HepG2 (cell line): ENCODE results near the gene DUSP15. TPM values are rescaled to one million over a fixed set of nuclear protein-coding genes. Genes with fewer than 3 reads are reported as not detected.

Experiments
- ATAC-seq: fragments of 200-7000 bp; cut with Tn5 transposase; 3 replicates; pipeline ENCODE4 v1.9.1; 2020; ENCODE audit warnings: mild to moderate bottlenecking, moderate library complexity
- BruUV-seq: library from RNA; stranded (reverse); fragments of 400-500 nt; replicated peaks from 2 replicates; lab custom pipeline; 2021; lab: Mats Ljungman, UMichigan
- CTCF ChIA-PET: fragments of 300-600 bp; formaldehyde crosslinking; extraction: SDS; loops from one replicate; lab custom pipeline; 2021; ENCODE audit warnings: low total read pairs, inconsistent platforms, low intra/inter-chr PET ratio; lab: Yijun Ruan, JAX
- POLR2A ChIA-PET: fragments of 350-600 bp; sonication (Branson Sonifier 250); formaldehyde crosslinking; loops from one replicate; lab custom pipeline; 2020; ENCODE audit warnings: antibody characterized with exemption, inconsistent platforms; lab: Yijun Ruan, JAX
- DNase-seq: peaks from one replicate; pipeline ENCODE4 v3.0.0-alpha.2; 2015; ENCODE audit warnings: low spot score
- FAIRE-seq: peaks from 3 replicates; lab custom pipeline; 2011; peaks lifted over from hg19 to GRCh38; lab: Jason Lieb, UNC
- H2AFZ ChIP-seq: one replicate; pipeline ENCODE4 v1.6.1; 2011; ENCODE audit warnings: low read length, inconsistent platforms
- H3K27ac ChIP-seq: fragments of 300-600 bp; 3 replicates; pipeline ENCODE4 v1.8.0; 2011; ENCODE audit warnings: mixed run types, mild to moderate bottlenecking, mixed read lengths, low read length, inconsistent platforms; ENCODE audit not compliant: insufficient read depth; ENCODE audit errors: extremely low read length
- H3K27me3 ChIP-seq, 2 experiments: fragments of 200-600 bp in 1 of 2; 2 replicates in 1 of 2; 3 replicates in 1 of 2; pipeline versions ENCODE4 v1.6.0 to v1.8.0; 2011; ENCODE audit warnings: low read length in 2 of 2, mild to moderate bottlenecking in 2 of 2, moderate library complexity in 2 of 2, inconsistent platforms in 1 of 2; ENCODE audit not compliant: insufficient read depth in 2 of 2, control insufficient read depth in 1 of 2
- H3K36me3 ChIP-seq, 2 experiments: fragments of 200-600 bp in 1 of 2; replicated peaks in 1 of 2; 2 replicates in 1 of 2; 3 replicates in 1 of 2; pipeline versions ENCODE4 v1.5.1 to v1.8.0; 2011; ENCODE audit warnings: low read length in 2 of 2, inconsistent platforms in 1 of 2; ENCODE audit not compliant: insufficient read depth in 2 of 2, control insufficient read depth in 1 of 2
- H3K4me1 ChIP-seq: 2 replicates; pipeline ENCODE4 v1.5.1; 2012; ENCODE audit warnings: low read length, inconsistent platforms; ENCODE audit not compliant: insufficient read depth
- H3K4me2 ChIP-seq: 2 replicates; pipeline ENCODE4 v1.6.0; 2011; ENCODE audit warnings: low read depth, low read length, inconsistent platforms
- H3K4me3 ChIP-seq, 3 experiments: fragments of 200-600 bp in 1 of 3; sonication (generic), shearing (Covaris generic) in 1 of 3; replicated peaks in 1 of 3; 2 replicates each; pipeline ENCODE4 v1.5.1; 2011 to 2016; ENCODE audit warnings: low read length in 3 of 3, inconsistent platforms in 2 of 3, low read depth in 2 of 3, mild to moderate bottlenecking in 2 of 3, control low read depth in 1 of 3, mixed read lengths in 1 of 3; ENCODE audit not compliant: insufficient read depth in 1 of 3
- H3K79me2 ChIP-seq: one replicate; pipeline ENCODE4 v1.6.1; 2011; ENCODE audit warnings: low read length, inconsistent platforms; ENCODE audit not compliant: insufficient read depth
- H3K9ac ChIP-seq: 2 replicates; pipeline ENCODE4 v1.6.0; 2011; ENCODE audit warnings: mild to moderate bottlenecking, low read depth, low read length, inconsistent platforms; ENCODE audit not compliant: insufficient read depth
- H3K9me3 ChIP-seq: 2 replicates; pipeline ENCODE4 v1.5.1; 2012; ENCODE audit warnings: mild to moderate bottlenecking, low read length
- H4K20me1 ChIP-seq: 2 replicates; pipeline ENCODE4 v1.6.0; 2011; ENCODE audit warnings: inconsistent platforms, mild to moderate bottlenecking, low read length, moderate library complexity; ENCODE audit not compliant: insufficient read depth
- AHR ChIP-seq: IDR thresholded peaks from 2 replicates; pipeline ENCODE4 v1.6.1; 2018; ENCODE audit warnings: missing genetic modification reagents, missing compliant biosample characterization
- ELF4 ChIP-seq: sonication (generic); formaldehyde crosslinking; IDR thresholded peaks from 2 replicates; pipeline ENCODE4 v1.5.0; 2020; ENCODE audit warnings: missing genetic modification reagents, mild to moderate bottlenecking, moderate library complexity, borderline replicate concordance
- IKZF1 ChIP-seq: fragments of 450-650 bp; IDR thresholded peaks from 2 replicates; pipeline ENCODE4 v1.7.1; 2016
- KDM4B ChIP-seq: sonication (generic); formaldehyde crosslinking; IDR thresholded peaks from 2 replicates; pipeline ENCODE4 v1.4.0; 2020; ENCODE audit warnings: missing genetic modification reagents
- NR2F6 ChIP-seq, 2 experiments: IDR thresholded peaks; 2 replicates each; pipeline ENCODE4 v1.6.1; 2016; ENCODE audit warnings: antibody characterized with exemption in 1 of 2, mild to moderate bottlenecking in 1 of 2
- PHF8 ChIP-seq: sonication (generic); formaldehyde crosslinking; IDR thresholded peaks from 2 replicates; pipeline ENCODE4 v1.5.0; 2020; ENCODE audit warnings: missing genetic modification reagents
- SALL2 ChIP-seq: sonication (generic); formaldehyde crosslinking; IDR thresholded peaks from 2 replicates; pipeline ENCODE4 v1.8.1; 2023; ENCODE audit warnings: mild to moderate bottlenecking, missing genetic modification reagents, inconsistent platforms
- ZFP36L2 ChIP-seq: sonication (generic); formaldehyde crosslinking; IDR thresholded peaks from 2 replicates; pipeline ENCODE4 v1.4.0; 2020; ENCODE audit warnings: missing genetic modification reagents
- ZNF329 ChIP-seq: sonication (generic); formaldehyde crosslinking; IDR thresholded peaks from 2 replicates; pipeline ENCODE4 v1.9.0; 2021; ENCODE audit warnings: low read depth, mild to moderate bottlenecking, missing genetic modification reagents
- ZNF337 ChIP-seq: sonication (generic); formaldehyde crosslinking; IDR thresholded peaks from 2 replicates; pipeline ENCODE4 v1.5.1; 2020; ENCODE audit warnings: missing genetic modification reagents, low read depth, mild to moderate bottlenecking, borderline replicate concordance
- ZNF546 ChIP-seq: sonication (generic); formaldehyde crosslinking; conservative IDR thresholded peaks from 2 replicates; pipeline ENCODE4 v1.8.1; 2023; ENCODE audit warnings: mild to moderate bottlenecking, missing genetic modification reagents
- ZNF580 ChIP-seq: IDR thresholded peaks from 2 replicates; pipeline ENCODE4 v1.6.1; 2016; ENCODE audit warnings: low read depth, borderline replicate concordance
- ZNF629 ChIP-seq: sonication (generic); formaldehyde crosslinking; conservative IDR thresholded peaks from 2 replicates; pipeline ENCODE4 v1.5.0; 2020; ENCODE audit warnings: missing genetic modification reagents
- ZSCAN29 ChIP-seq: sonication (generic); formaldehyde crosslinking; conservative IDR thresholded peaks from 2 replicates; pipeline ENCODE4 v1.4.0; 2020; ENCODE audit warnings: mild to moderate bottlenecking, missing genetic modification reagents
- WGBS: methylation state at CpG from one replicate; pipeline ENCODE4 v1.1.6; 2017; ENCODE audit warnings: low lambda C conversion rate; 5-methylcytosine and 5-hydroxymethylcytosine counted together
- in situ Hi-C: cut with HindIII; loops from 2 replicates; pipeline ENCODE4 v1.10.0; 2017; ENCODE audit warnings: low pct_unique_long_range_greater_than_20kb; ENCODE audit not compliant: extremely low pct_ligation_motif_present
- intact Hi-C: fragments of 100-400 bp; cut with micrococcal nuclease; formaldehyde crosslinking; loops from one replicate; pipeline ENCODE4 v1.10.0; 2022; ENCODE audit not compliant: unreplicated experiment
- polyA plus RNA-seq, 8 experiments: library from polyadenylated mRNA; depleted of rRNA in 3 of 8; stranded (reverse) in 7 of 8; unstranded in 1 of 8; fragments of >200 nt; fragmentation: Illumina TruSeq in 4 of 8; extraction: Trizol in 4 of 8; gene quantifications; 2 replicates each; pipeline versions ENCODE4 v1.2.1 to v1.2.3, GENCODE V29; 2011 to 2016; ENCODE audit warnings: low read depth in 4 of 8, missing spikeins in 1 of 8, mixed read lengths in 1 of 8; ENCODE audit not compliant: insufficient read depth in 1 of 8
- total RNA-seq, 5 experiments: library from RNA; depleted of rRNA; stranded (reverse); fragments of >200 nt; fragmentation: Illumina TruSeq; extraction: Trizol; gene quantifications; 2 replicates each; pipeline ENCODE4 v1.2.3, GENCODE V29; 2016; ENCODE audit warnings: low read depth in 1 of 5

DUSP15 gene
- total and polyA plus RNA-seq, 2 of the 13 experiments (the other 11 are each of a cell fraction or from before 2014, with no cell fraction given), result 0.17 to 0.93 TPM

GRCh38 chr20:31843881-31844280 is 26.4 kb downstream of the DUSP15 start:
- in situ Hi-C loops, result no loop called here
- Histone ChIP-seq H3K9me3 (no peaks in the 10 kb centered on the region), H3K27ac (no peak overlapping the region), H3K79me2 (no peaks in the 10 kb centered on the region), H3K4me2 (no peak overlapping the region), H3K27me3 (peaks cover 15 to 71% of the 10 kb centered on the region in 2 experiments), H3K4me1 (peaks cover 8% of the 10 kb centered on the region; the same call in 1 of the 2 replicates)
- WGBS, result 25% methylated on average over 5 of the region's 5 CpGs
- ChIA-PET POLR2A (no interaction called here), CTCF (no interaction called here)
- intact Hi-C loops, result no loop called here
- FAIRE-seq, result no peak
- TF ChIP-seq ZSCAN29 (CRISPR knock-in tag) (no peak), PHF8 (CRISPR knock-in tag) (no peak), ZNF580 (CRISPR knock-in tag) (no peak), ZNF546 (CRISPR knock-in tag) (no peak), ZNF337 (CRISPR knock-in tag) (no peak), ZNF329 (CRISPR knock-in tag) (no peak), SALL2 (CRISPR knock-in tag) (no peak), AHR (CRISPR knock-in tag) (no peak), ZFP36L2 (no peak), IKZF1 (no peak)
- TF ChIP-seq, all 625 proteins: peak for 0
- no peaks in the 10 kb centered on the region for H3K36me3 ChIP-seq
- H3K9ac ChIP-seq, result no peak overlapping the region
- ATAC-seq, result no peak
- no peaks in the 10 kb centered on the region for H4K20me1 ChIP-seq
- H3K4me3 ChIP-seq, result no peak overlapping the region
- no TSS peak for BruUV-seq
- no peak for DNase-seq
- H2AFZ ChIP-seq, result no peak overlapping the region

- Histone ChIP-seq H3K4me3 (no peak overlapping the region), H3K27me3 (peaks cover 11 to 65% of the 10 kb centered on the region in 2 experiments), H2AFZ (no peak overlapping the region), H3K36me3 (no peaks in the 10 kb centered on the region), H3K9ac (no peak overlapping the region), H3K27ac (no peak overlapping the region), H3K4me1 (peaks cover 8% of the 10 kb centered on the region; the same call in 1 of the 2 replicates), H3K4me2 (no peak overlapping the region), H4K20me1 (no peaks in the 10 kb centered on the region), H3K79me2 (no peaks in the 10 kb centered on the region), H3K9me3 (no peaks in the 10 kb centered on the region)
- 30% methylated on average over 6 of the region's 6 CpGs for WGBS
- CTCF ChIA-PET, result no interaction called here
- in situ Hi-C loops, result no loop called here
- POLR2A ChIA-PET, result no interaction called here
- no peak for DNase-seq
- TF ChIP-seq KDM4B (CRISPR knock-in tag), result no peak
- 0 out of 2 replicates have a peak, but pooled peaks have one; percentile 25 for TF ChIP-seq ZNF629 (CRISPR knock-in tag)
- no peak for TF ChIP-seq ELF4 (CRISPR knock-in tag)
- peak; percentile 31; the same call in 1 of the 2 replicates for TF ChIP-seq NR2F6 (IDR thresholded peaks at IDR 0.05)
- no peak for TF ChIP-seq NR2F6 (CRISPR knock-in tag; IDR thresholded peaks at IDR 0.05)
- no peak for FAIRE-seq
- intact Hi-C loops, result no loop called here
- BruUV-seq, result no TSS peak
- no peak for ATAC-seq
Measured at GRCh38 chr20:31843288-31843687, 27.0 kb downstream of the DUSP15 start.
